ENCODE results near the gene FMN2. TPM values are rescaled to one million over a fixed set of nuclear protein-coding genes. Genes with fewer than 3 reads are reported as not detected.

The FMN2 gene
- total RNA-seq, 4 donors from 2014 or later: 0.75 to 1.8 (median 1.2) TPM

- TF ChIP-seq CTCF (IDR thresholded peaks at IDR 0.05; ENCODE audit: low read depth): no peak
Observed at GRCh38 chr1:240152611-240153297, 61.1 kb downstream of the FMN2 start.

GRCh38 chr1:240155605-240156004 lies 63.9 kb downstream of the FMN2 start:
- TF ChIP-seq CTCF (IDR thresholded peaks at IDR 0.05; ENCODE audit: low read depth): no peak

- TF ChIP-seq CTCF (IDR thresholded peaks at IDR 0.05; ENCODE audit: low read depth): no peak
Observed at GRCh38 chr1:240164742-240165141, 73.1 kb downstream of the FMN2 start.

GRCh38 chr1:240169188-240169587 lies 77.5 kb downstream of the FMN2 start:
- TF ChIP-seq CTCF (IDR thresholded peaks at IDR 0.05; ENCODE audit: low read depth): no peak

- no peak for TF ChIP-seq CTCF (IDR thresholded peaks at IDR 0.05; ENCODE audit: low read depth)
Observed at GRCh38 chr1:240170266-240170665, 78.6 kb downstream of the FMN2 start.

GRCh38 chr1:240170806-240171205 lies 79.1 kb downstream of the FMN2 start:
- TF ChIP-seq CTCF (IDR thresholded peaks at IDR 0.05; ENCODE audit: low read depth): no peak

- no peak for TF ChIP-seq CTCF (IDR thresholded peaks at IDR 0.05; ENCODE audit: low read depth)
Observed at GRCh38 chr1:240171907-240172306, 80.2 kb downstream of the FMN2 start.

All from subcutaneous adipose tissue (tissue), 4 donors.